Bronchial epithelial cell (primary cell): ENCODE results near the gene KLHL7. TPM values are rescaled to one million over a fixed set of nuclear protein-coding genes. Genes with fewer than 3 reads are reported as not detected.

Source experiments
- DNase-seq: peaks from one replicate; pipeline ENCODE4 v3.0.0-alpha.2; 2010; ENCODE audit warnings: low read depth
- FAIRE-seq: peaks from 2 replicates; lab custom pipeline; 2011; peaks lifted over from hg19 to GRCh38; lab: Jason Lieb, UNC
- H3K27me3 ChIP-seq: 2 replicates; pipeline ENCODE4 v1.5.1; 2011; ENCODE audit warnings: low read length; ENCODE audit not compliant: control insufficient read depth, insufficient read depth
- H3K36me3 ChIP-seq: 2 replicates; pipeline ENCODE4 v1.5.1; 2011; ENCODE audit warnings: low read length; ENCODE audit not compliant: control insufficient read depth, insufficient read depth
- H3K4me3 ChIP-seq: 2 replicates; pipeline ENCODE4 v1.5.1; 2011; ENCODE audit warnings: mild to moderate bottlenecking, low read depth, low read length, control low read depth
- CTCF ChIP-seq: IDR thresholded peaks from 2 replicates; pipeline ENCODE4 v1.5.1; 2011; ENCODE audit warnings: mild to moderate bottlenecking, moderate library complexity, low read length, control low read depth, inconsistent platforms; ENCODE audit not compliant: insufficient read depth, severe bottlenecking
- total RNA-seq: library from RNA; depleted of rRNA; stranded (reverse); fragments of >200 nt; gene quantifications from 2 replicates; pipeline ENCODE4 v1.2.1, GENCODE V29; 2014

Gene KLHL7
- total RNA-seq, 1 donor from 2014 or later = 20.8 TPM

GRCh38 chr7:23076772-23077171, 28.8 kb upstream of the KLHL7 start:
- no peak for TF ChIP-seq CTCF
- H3K36me3 ChIP-seq = no peaks in the 10 kb centered on the region
- FAIRE-seq = no peak
- H3K27me3 ChIP-seq = peaks cover 14% of the 10 kb centered on the region
- H3K4me3 ChIP-seq = no peak overlapping the region
- no peak for DNase-seq

GRCh38 chr7:23093111-23093510, 12.5 kb upstream of the KLHL7 start:
- Histone ChIP-seq H3K27me3 (peaks cover 3% of the 10 kb centered on the region), H3K36me3 (no peaks in the 10 kb centered on the region), H3K4me3 (no peak overlapping the region)
- no peak for FAIRE-seq
- DNase-seq = peak; percentile 66
- TF ChIP-seq CTCF = no peak

GRCh38 chr7:23093546-23093945, 12.0 kb upstream of the KLHL7 start:
- H3K27me3 ChIP-seq = peaks cover 3% of the 10 kb centered on the region
- no peak for TF ChIP-seq CTCF
- no peaks in the 10 kb centered on the region for H3K36me3 ChIP-seq
- H3K4me3 ChIP-seq = no peak overlapping the region
- FAIRE-seq (no peak), DNase-seq (peak; percentile 84)

GRCh38 chr7:23096518-23097290, 8.9 kb upstream of the KLHL7 start:
- FAIRE-seq = no peak
- no peak for TF ChIP-seq CTCF
- no peak for DNase-seq
- no peaks in the 10 kb centered on the region for H3K36me3 ChIP-seq
- no peaks in the 10 kb centered on the region for H3K27me3 ChIP-seq
- no peak overlapping the region for H3K4me3 ChIP-seq

GRCh38 chr7:23098029-23098428, 7.6 kb upstream of the KLHL7 start:
- FAIRE-seq (no peak), DNase-seq (no peak)

More at GRCh38 chr7:23098029-23098428, 7.6 kb upstream of the KLHL7 start:
- no peak for TF ChIP-seq CTCF
- Histone ChIP-seq H3K36me3 (no peaks in the 10 kb centered on the region), H3K4me3 (no peak overlapping the region), H3K27me3 (no peaks in the 10 kb centered on the region)
